Progenitor cell of endocrine pancreas (in vitro differentiated cells): ENCODE results near the gene NTN4. TPM values are rescaled to one million over a fixed set of nuclear protein-coding genes. Genes with fewer than 3 reads are reported as not detected.
"Not testable (repeated sequence)": the region's sequence is repeated elsewhere in the genome, so short reads cannot be mapped to it uniquely, and the experiment has no call there.

Experiments used
- DNase-seq: peaks from one replicate; pipeline ENCODE4 v3.0.0; 2021; ENCODE audit warnings: low spot score; ENCODE audit not compliant: unreplicated experiment
- H3K27ac Mint-ChIP-seq: 2 replicates; pipeline ENCODE4 v1.8.0; 2021; ENCODE audit warnings: mild to moderate bottlenecking, moderate library complexity, mixed read lengths
- H3K27me3 Mint-ChIP-seq: 2 replicates; pipeline ENCODE4 v1.8.0; 2021; ENCODE audit warnings: mixed read lengths
- H3K36me3 Mint-ChIP-seq: 2 replicates; pipeline ENCODE4 v1.8.0; 2022; ENCODE audit warnings: mixed read lengths; ENCODE audit not compliant: insufficient read depth
- H3K4me1 Mint-ChIP-seq: 2 replicates; pipeline ENCODE4 v1.8.0; 2021; ENCODE audit warnings: low read depth, mixed read lengths
- H3K4me3 Mint-ChIP-seq: 2 replicates; pipeline ENCODE4 v1.8.0; 2021; ENCODE audit warnings: low read depth, mild to moderate bottlenecking, moderate library complexity, mixed read lengths
- H3K9me3 Mint-ChIP-seq: 2 replicates; pipeline ENCODE4 v1.8.0; 2021; ENCODE audit warnings: low read depth, mixed read lengths
- CTCF ChIP-seq: fragments of 200-600 bp; sonication (generic); IDR thresholded peaks from one replicate; pipeline ENCODE4 v1.5.0; 2021; ENCODE audit warnings: antibody characterized with exemption, mild to moderate bottlenecking; ENCODE audit not compliant: unreplicated experiment
- total RNA-seq: library from RNA; stranded (reverse); gene quantifications from 2 replicates; pipeline ENCODE4 v1.2.1, GENCODE V29; 2021

NTN4 gene
- total RNA-seq, 1 donor from 2014 or later, result 7.4 TPM

GRCh38 chr12:95834572-95834971 is 44.0 kb upstream of the NTN4 start:
- Mint-ChIP-seq H3K27me3 (peaks cover 8% of the 10 kb centered on the region), H3K9me3 (no peaks in the 10 kb centered on the region), H3K27ac (no peak overlapping the region), H3K36me3 (no peaks in the 10 kb centered on the region), H3K4me3 (no peak overlapping the region), H3K4me1 (peaks cover 2% of the 10 kb centered on the region)
- no peak for TF ChIP-seq CTCF
- DNase-seq, result no peak

GRCh38 chr12:95830335-95831089 is 39.9 kb upstream of the NTN4 start:
- Mint-ChIP-seq H3K36me3 (no peaks in the 10 kb centered on the region), H3K27me3 (peaks cover 3% of the 10 kb centered on the region), H3K27ac (no peak overlapping the region), H3K4me3 (no peak overlapping the region), H3K4me1 (no peaks in the 10 kb centered on the region), H3K9me3 (no peaks in the 10 kb centered on the region)
- DNase-seq, result no peak
- TF ChIP-seq CTCF, result no peak

GRCh38 chr12:95829395-95829794 is 38.8 kb upstream of the NTN4 start:
- H3K36me3 Mint-ChIP-seq, result no peaks in the 10 kb centered on the region
- H3K4me1 Mint-ChIP-seq, result no peaks in the 10 kb centered on the region
- H3K27me3 Mint-ChIP-seq, result peaks cover 3% of the 10 kb centered on the region
- no peak for DNase-seq
- no peaks in the 10 kb centered on the region for H3K9me3 Mint-ChIP-seq
- H3K4me3 Mint-ChIP-seq, result no peak overlapping the region
- no peak overlapping the region for H3K27ac Mint-ChIP-seq
- TF ChIP-seq CTCF, result no peak

- Mint-ChIP-seq H3K27me3 (no peaks in the 10 kb centered on the region), H3K4me3 (no peak overlapping the region), H3K27ac (no peak overlapping the region), H3K36me3 (no peaks in the 10 kb centered on the region), H3K9me3 (no peaks in the 10 kb centered on the region), H3K4me1 (no peaks in the 10 kb centered on the region)
- peak; percentile 62 for TF ChIP-seq CTCF
- DNase-seq, result no peak
Observed at GRCh38 chr12:95820096-95820703, 29.6 kb upstream of the NTN4 start.

GRCh38 chr12:95815632-95816212 is 25.2 kb upstream of the NTN4 start:
- TF ChIP-seq CTCF, result peak; percentile 74

GRCh38 chr12:95812155-95812554 is 21.6 kb upstream of the NTN4 start:
- H3K27me3 Mint-ChIP-seq, DNase-seq, H3K4me1 Mint-ChIP-seq, H3K9me3 Mint-ChIP-seq, H3K27ac Mint-ChIP-seq, H3K36me3 Mint-ChIP-seq, H3K4me3 Mint-ChIP-seq: not testable (repeated sequence)

More at GRCh38 chr12:95815632-95816212, 25.2 kb upstream of the NTN4 start:
- Mint-ChIP-seq H3K36me3 (no peaks in the 10 kb centered on the region), H3K27me3 (no peaks in the 10 kb centered on the region), H3K4me1 (no peaks in the 10 kb centered on the region), H3K4me3 (no peak overlapping the region), H3K27ac (no peak overlapping the region), H3K9me3 (no peaks in the 10 kb centered on the region)
- no peak for DNase-seq
